Measurements from ENCODE around the gene PDE11A. TPM values are rescaled to one million over a fixed set of nuclear protein-coding genes. Genes with fewer than 3 reads are reported as not detected.

PDE11A gene
- total and polyA plus RNA-seq, 2 experiments from 2014 or later, result 1.7 to 3.6 TPM

DNA sequence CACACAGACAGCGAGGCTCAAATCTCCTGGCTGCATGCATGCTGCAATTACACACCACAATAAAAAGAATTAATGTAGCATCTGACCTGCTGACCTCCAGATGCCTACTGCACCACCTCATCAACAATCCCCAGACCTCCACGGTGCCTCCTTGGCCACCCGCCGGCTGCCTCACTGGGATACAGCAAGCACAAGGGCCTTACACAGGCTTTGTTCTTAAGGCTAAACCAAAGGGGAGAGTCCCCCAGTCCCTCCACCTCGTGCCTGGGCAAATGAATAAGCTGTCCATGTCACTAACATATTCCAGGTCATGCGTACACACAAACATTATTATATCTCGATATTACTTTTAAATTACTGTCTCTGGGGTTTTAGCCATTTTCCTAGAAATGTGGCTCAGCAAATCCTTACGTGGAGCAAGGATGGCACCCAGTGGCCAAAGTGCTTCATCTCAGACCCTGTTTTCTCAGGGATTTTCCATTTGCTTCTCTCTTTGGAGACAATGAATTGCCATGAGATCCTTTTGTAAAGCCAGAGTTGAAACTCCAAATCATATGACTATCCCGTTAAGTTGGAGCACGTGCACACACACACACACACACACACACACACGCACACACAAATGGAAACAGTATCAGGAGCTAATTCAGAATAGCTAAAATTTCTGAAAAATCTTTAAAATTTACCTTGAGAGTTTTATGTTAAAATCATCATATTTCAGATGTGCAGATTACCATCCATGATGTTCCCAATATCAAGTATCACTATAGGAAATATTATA lies 313.8 kb downstream of the PDE11A start:
- Histone ChIP-seq H3K27me3 (no peaks in the 10 kb centered on the region), H3K27ac (no peak overlapping the region), H3K36me3 (no peaks in the 10 kb centered on the region), H3K4me3 (no peak overlapping the region), H3K4me1 (ENCODE audit: low read depth) (peaks cover 37% of the 10 kb centered on the region), H3K9me3 (ENCODE audit: low read depth) (no peaks in the 10 kb centered on the region)
- peak; percentile 63 for TF ChIP-seq CTCF (IDR thresholded peaks at IDR 0.05; ENCODE audit: low read depth, low read length)
- peak; percentile 70 to 76 for DNase-seq (ENCODE audit: low read depth in 1 of 2, low spot score in 1 of 2)

DNA sequence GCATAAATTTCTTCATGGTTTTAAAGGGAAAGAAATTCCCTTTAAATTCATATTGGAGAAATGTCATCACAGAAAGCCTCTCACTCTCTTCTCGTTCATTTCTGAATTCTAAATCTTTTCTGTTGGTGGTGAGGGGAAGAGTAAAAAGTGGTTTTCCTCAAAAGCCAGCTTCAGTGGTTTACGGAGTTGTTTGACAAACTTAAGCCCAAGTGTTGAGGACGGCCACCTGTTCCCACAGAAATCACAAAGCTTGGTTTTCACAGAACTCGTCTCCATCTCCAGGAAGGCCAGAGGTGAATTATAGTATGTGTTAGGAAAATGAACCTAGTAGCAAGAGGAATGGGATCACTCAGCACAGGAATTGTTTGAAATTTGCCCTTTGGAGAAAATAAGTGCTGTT lies 316.2 kb downstream of the PDE11A start:
- H3K4me1 ChIP-seq (ENCODE audit: low read depth), result peaks cover 48% of the 10 kb centered on the region
- TF ChIP-seq CTCF (IDR thresholded peaks at IDR 0.05; ENCODE audit: low read depth, low read length), result no peak
- no peaks in the 10 kb centered on the region for H3K36me3 ChIP-seq
- no peaks in the 10 kb centered on the region for H3K27me3 ChIP-seq
- no peak overlapping the region for H3K27ac ChIP-seq
- no peaks in the 10 kb centered on the region for H3K9me3 ChIP-seq (ENCODE audit: low read depth)
- no peak for DNase-seq (ENCODE audit: low read depth in 1 of 2, low spot score in 1 of 2)
- H3K4me3 ChIP-seq, result no peak overlapping the region

DNA sequence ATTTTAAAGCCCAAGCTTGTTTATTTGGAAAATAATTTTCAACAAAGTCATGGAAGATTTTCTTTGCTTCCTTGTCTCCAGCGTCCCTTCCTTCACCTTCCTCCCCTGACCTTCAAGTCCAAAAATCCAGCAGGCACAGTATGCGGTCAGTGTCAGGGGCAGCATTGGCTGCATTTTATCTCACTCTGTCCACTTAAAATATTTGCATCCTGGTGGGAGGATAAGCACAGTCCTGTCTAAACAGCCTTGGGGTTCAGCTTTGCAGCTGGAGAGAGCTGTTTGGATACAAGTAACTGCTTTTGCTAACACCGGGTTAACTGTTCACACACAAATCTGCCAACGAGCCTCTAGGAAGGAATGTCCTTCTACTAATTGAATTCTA lies 318.1 kb downstream of the PDE11A start:
- H3K4me3 ChIP-seq, result no peak overlapping the region
- peak overlapping the region; percentile 86 for H3K27ac ChIP-seq
- H3K9me3 ChIP-seq (ENCODE audit: low read depth), result no peaks in the 10 kb centered on the region
- no peaks in the 10 kb centered on the region for H3K36me3 ChIP-seq
- peak; percentile 63 to 78 for DNase-seq (ENCODE audit: low read depth in 1 of 2, low spot score in 1 of 2)
- peaks cover 42% of the 10 kb centered on the region for H3K4me1 ChIP-seq (ENCODE audit: low read depth)
- no peak for TF ChIP-seq CTCF (IDR thresholded peaks at IDR 0.05; ENCODE audit: low read depth, low read length)
- no peaks in the 10 kb centered on the region for H3K27me3 ChIP-seq

DNA sequence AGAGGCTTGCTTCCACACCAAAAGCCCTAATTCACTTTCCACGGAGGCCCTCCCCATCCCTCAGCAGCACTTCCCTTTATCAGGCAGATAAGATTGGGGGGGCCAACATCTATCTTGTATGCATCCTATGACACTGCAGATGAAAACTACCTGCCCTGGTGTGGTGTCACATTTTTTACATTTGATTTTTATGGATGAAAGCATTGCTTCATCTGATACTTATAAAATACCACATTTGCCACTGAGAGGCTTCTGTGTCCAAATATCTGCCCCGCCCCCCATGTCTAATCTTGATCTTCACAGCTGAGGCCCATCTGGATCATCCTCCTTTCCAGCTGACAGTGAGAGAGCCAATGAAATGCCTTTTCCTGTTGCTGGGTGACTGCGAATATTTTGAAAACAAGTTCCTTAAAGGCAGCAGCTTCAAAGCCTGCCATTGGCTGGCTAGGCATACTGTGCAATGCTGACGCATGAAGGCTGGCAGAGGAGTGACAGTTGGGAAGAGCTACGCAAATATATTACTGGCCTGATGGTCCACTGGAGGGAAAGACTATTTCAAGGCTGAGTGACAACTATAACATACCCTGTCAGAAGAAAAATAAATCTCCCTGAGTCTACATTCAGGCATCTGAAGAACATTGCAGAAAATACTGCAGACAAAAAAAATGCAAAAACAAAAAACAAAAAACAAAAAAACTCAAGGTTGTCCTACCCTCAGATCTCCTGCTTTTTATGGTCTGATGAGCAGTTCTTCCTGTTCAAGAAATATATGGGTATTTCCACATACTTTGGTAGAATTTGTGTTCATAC lies 318.7 kb downstream of the PDE11A start:
- no peaks in the 10 kb centered on the region for H3K36me3 ChIP-seq
- H3K27me3 ChIP-seq, result no peaks in the 10 kb centered on the region
- TF ChIP-seq CTCF (IDR thresholded peaks at IDR 0.05; ENCODE audit: low read depth, low read length), result no peak
- H3K4me3 ChIP-seq, result no peak overlapping the region
- H3K9me3 ChIP-seq (ENCODE audit: low read depth), result no peaks in the 10 kb centered on the region
- H3K4me1 ChIP-seq (ENCODE audit: low read depth), result peaks cover 36% of the 10 kb centered on the region
- H3K27ac ChIP-seq, result peak overlapping the region; percentile 86
- DNase-seq (ENCODE audit: low read depth in 1 of 2, low spot score in 1 of 2), result peak; percentile 37 to 93

GRCh38 chr2:177748360-177748759 lies 324.2 kb downstream of the PDE11A start:
- DNase-seq (ENCODE audit: low read depth in 1 of 2, low spot score in 1 of 2), result no peak
- Histone ChIP-seq H3K36me3 (no peaks in the 10 kb centered on the region), H3K27me3 (no peaks in the 10 kb centered on the region), H3K27ac (no peak overlapping the region), H3K9me3 (ENCODE audit: low read depth) (no peaks in the 10 kb centered on the region), H3K4me3 (no peak overlapping the region), H3K4me1 (ENCODE audit: low read depth) (peaks cover 7% of the 10 kb centered on the region)
- TF ChIP-seq CTCF (IDR thresholded peaks at IDR 0.05; ENCODE audit: low read depth, low read length), result no peak
